Peyer's patch (tissue), 4 donors: Measurements from ENCODE around the gene BEST3.

Source experiments
- CTCF ChIP-seq, 6 experiments: fragments of 450-650 bp in 4 of 6; fragments of 200-600 bp in 2 of 6; sonication (generic) in 1 of 6; IDR thresholded peaks; one replicate each; pipeline ENCODE4 v1.5.1; 2017 to 2019; ENCODE audit warnings: antibody characterized with exemption in 6 of 6, mild to moderate bottlenecking in 3 of 6, moderate library complexity in 1 of 6
- POLR2A ChIP-seq, 2 donors: fragments of 450-650 bp; IDR thresholded peaks; one replicate each; pipeline ENCODE4 v1.5.1; 2017; ENCODE audit warnings: antibody characterized with exemption in 2 of 2, mild to moderate bottlenecking in 2 of 2, moderate library complexity in 2 of 2

GRCh38 chr12:69689638-69690037 lies 9.5 kb downstream of the BEST3 start:
- TF ChIP-seq CTCF (IDR thresholded peaks at IDR 0.05) (no peak), POLR2A (IDR thresholded peaks at IDR 0.05) (no peak)
